22Rv1 (cell line): ENCODE results near the gene NCOR1.
"Not testable (repeated sequence)": the region's sequence is repeated elsewhere in the genome, so short reads cannot be mapped to it uniquely, and the experiment has no call there.

ENCODE experiments used
- H3K27ac ChIP-seq: fragments of 450-650 bp; 2 replicates; pipeline ENCODE4 v1.5.1; 2017
- ZFX ChIP-seq: fragments of 450-650 bp; IDR thresholded peaks from 2 replicates; pipeline ENCODE4 v1.6.1; 2017; ENCODE audit warnings: antibody characterized with exemption, borderline replicate concordance
- TF ChIP-seq, protein P1 (sequence below): fragments of 450-650 bp; IDR thresholded peaks from 2 replicates; pipeline ENCODE4 v1.5.1; 2017; ENCODE audit warnings: mild to moderate bottlenecking

Gene NCOR1

DNA sequence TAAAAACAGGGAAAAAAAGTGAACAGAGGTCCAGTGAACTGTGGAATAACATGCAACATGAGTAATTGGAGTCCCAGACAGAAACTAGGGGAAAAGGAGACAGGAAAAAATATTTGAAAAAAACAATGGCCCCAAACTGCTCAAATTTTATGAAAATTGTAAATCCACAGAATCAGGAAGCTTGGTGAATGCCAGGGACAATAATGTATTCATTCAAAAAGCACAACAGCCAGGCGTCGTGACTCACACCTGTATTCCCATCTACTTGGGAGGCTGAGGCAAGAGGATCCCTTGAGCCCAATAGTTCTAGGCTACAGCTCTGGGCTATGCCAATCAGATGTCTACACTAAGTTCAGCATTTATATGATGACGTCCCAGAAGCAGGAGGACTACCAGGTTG, 23.7 kb downstream of the NCOR1 start:
- TF ChIP-seq, protein P1, sequence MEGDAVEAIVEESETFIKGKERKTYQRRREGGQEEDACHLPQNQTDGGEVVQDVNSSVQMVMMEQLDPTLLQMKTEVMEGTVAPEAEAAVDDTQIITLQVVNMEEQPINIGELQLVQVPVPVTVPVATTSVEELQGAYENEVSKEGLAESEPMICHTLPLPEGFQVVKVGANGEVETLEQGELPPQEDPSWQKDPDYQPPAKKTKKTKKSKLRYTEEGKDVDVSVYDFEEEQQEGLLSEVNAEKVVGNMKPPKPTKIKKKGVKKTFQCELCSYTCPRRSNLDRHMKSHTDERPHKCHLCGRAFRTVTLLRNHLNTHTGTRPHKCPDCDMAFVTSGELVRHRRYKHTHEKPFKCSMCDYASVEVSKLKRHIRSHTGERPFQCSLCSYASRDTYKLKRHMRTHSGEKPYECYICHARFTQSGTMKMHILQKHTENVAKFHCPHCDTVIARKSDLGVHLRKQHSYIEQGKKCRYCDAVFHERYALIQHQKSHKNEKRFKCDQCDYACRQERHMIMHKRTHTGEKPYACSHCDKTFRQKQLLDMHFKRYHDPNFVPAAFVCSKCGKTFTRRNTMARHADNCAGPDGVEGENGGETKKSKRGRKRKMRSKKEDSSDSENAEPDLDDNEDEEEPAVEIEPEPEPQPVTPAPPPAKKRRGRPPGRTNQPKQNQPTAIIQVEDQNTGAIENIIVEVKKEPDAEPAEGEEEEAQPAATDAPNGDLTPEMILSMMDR, result no peak
- TF ChIP-seq ZFX, result no peak
- H3K27ac ChIP-seq, result no peak overlapping the region

GRCh38 chr17:16190703-16191360, 24.5 kb downstream of the NCOR1 start:
- H3K27ac ChIP-seq, result no peak overlapping the region
- TF ChIP-seq ZFX, result no peak
- TF ChIP-seq, protein P1, result no peak

GRCh38 chr17:16189791-16190348, 25.5 kb downstream of the NCOR1 start:
- TF ChIP-seq ZFX, result no peak
- TF ChIP-seq, protein P1, result no peak
- H3K27ac ChIP-seq, result no peak overlapping the region

GRCh38 chr17:16187642-16188041, 27.7 kb downstream of the NCOR1 start:
- no peak overlapping the region for H3K27ac ChIP-seq
- TF ChIP-seq, protein P1, result no peak
- TF ChIP-seq ZFX, result no peak

GRCh38 chr17:16181581-16181980, 33.8 kb downstream of the NCOR1 start:
- TF ChIP-seq ZFX, result no peak
- TF ChIP-seq, protein P1, result no peak

GRCh38 chr17:16178836-16179235, 36.5 kb downstream of the NCOR1 start:
- no peak for TF ChIP-seq ZFX
- TF ChIP-seq, protein P1, result no peak
- no peak overlapping the region for H3K27ac ChIP-seq

More at GRCh38 chr17:16181581-16181980, 33.8 kb downstream of the NCOR1 start:
- no peak overlapping the region for H3K27ac ChIP-seq

- TF ChIP-seq, protein P1, result no peak
- no peak for TF ChIP-seq ZFX
- peak overlapping the region; percentile 43 for H3K27ac ChIP-seq
These were observed 43.7 kb downstream of the NCOR1 start for GRCh38 chr17:16171613-16172012.

- H3K27ac ChIP-seq, result not testable (repeated sequence)
These were observed 48.6 kb downstream of the NCOR1 start for GRCh38 chr17:16166766-16167165.
